GM19467 (cell line): ENCODE data around the gene SYN1.

Experiments used
- ATAC-seq: cut with Tn5 transposase; IDR thresholded peaks from one replicate; pipeline ENCODE4 v1.9.1; 2021; ENCODE audit warnings: mild to moderate bottlenecking, moderate library complexity; ENCODE audit not compliant: unreplicated experiment

The SYN1 gene

DNA sequence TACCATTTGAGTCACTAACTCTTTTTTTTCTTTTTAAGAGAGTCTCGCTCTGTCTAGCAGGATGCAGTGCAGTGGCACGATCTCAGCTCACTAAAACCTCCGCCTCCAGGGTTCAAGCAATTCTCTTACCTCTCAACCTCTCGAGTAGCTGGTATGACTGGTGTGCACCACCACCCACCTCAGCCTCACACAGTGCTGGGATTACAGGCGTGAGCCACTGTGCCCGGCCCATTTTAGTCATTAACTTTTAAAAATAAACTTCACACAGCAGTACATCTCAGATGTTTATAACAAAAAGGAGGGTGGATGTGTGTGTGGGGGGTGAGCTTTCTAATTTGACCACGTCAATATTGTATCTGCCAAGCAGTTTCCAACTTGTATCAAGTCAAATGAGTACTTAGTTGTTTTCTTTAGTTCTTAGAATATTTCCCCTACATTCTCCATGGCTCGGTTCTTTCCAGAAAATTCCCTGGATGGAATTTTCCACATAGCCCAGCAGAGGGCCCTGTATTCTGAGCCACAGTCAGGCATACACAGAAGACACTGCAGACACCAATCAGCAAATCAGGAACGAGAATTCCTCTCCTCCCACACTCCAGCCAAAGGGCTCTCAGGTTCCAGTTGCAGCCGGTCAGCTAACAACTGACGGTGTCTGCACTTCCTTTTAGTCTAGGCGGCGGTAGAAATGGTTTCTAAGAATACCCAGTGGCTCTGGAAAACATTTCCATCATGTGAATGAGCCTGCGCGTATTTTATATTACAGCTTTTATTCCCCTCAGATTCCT is 78.7 kb downstream of the SYN1 start:
- ATAC-seq, result no peak

DNA sequence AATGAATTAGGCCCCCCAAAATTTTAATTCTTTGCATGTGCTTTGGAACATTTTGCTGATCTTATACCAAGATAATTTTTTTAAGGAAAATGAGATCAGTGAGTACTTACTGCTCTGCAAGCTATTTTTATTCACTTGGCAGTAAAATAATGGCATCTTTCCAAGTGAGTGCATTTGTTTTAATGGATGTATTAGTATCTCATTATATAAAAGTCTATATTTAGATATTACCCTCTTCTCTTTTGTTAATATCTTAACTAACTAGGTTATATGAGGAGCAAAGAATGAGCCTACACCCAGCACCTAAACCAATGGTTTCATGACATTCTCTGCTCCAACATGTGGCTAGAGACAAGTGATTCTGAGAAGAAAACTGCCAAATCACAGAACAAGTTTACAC is 79.8 kb downstream of the SYN1 start:
- ATAC-seq, result no peak

DNA sequence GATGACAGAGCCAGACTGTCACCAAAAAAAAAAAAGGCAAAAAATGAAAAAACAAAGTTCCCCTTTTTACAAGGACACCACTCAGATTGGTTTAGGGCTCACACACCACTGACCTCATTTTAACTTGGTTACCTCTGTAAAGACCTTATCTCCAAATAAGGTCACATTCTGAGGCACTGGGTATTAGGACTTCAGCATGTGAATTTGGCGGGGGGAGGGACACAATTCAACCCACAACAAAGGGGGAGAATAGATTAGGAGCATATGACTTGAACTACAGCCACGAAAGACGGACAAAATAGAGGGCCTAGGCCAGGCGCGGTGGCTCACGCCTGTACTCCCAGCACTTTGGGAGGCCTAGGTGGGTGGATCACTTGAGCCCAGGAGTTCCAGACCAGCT is 89.6 kb downstream of the SYN1 start:
- no peak for ATAC-seq

DNA sequence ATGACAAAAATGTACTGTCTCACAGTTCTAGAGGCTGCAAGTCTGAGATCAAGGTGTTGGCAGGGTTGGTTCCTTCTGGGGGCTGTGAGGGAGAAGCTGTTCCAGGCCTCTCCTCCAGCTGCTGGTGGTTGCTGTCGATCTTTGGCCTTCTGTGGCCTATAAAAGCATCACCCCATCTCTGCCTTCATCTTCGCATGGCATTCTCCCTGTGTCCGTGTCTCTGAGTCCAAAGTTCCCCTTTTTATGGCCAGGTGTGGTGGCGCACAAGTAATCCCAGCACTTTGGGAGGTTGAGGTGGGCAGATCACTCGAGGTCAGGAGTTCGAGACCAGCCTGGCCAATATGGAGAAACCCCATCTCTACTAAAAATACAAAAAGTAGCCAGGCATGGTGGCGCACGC is 90.1 kb downstream of the SYN1 start:
- no peak for ATAC-seq

DNA sequence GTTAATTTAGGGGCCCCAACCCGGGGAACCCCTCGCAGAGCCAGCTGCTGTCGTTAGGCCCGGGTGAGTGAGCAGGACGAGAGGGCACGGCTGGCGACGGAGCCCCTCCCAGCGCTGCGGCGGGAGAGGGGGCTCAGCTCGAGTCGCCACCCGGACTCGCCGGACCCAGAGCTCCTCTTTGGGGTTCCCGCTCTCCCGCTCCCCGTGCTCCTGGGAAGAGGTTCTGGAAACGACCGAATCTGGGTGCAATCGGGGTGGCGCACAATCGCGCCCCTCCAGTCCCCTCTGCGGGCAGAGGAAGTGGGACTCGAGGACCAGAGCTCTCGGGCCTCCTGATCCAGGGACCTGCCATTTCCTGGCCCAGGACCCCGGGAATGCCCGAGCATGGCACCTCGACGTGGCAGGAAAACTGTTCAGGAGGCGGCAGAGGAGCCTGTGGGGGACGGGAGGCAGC is 95.9 kb downstream of the SYN1 start:
- no peak for ATAC-seq

DNA sequence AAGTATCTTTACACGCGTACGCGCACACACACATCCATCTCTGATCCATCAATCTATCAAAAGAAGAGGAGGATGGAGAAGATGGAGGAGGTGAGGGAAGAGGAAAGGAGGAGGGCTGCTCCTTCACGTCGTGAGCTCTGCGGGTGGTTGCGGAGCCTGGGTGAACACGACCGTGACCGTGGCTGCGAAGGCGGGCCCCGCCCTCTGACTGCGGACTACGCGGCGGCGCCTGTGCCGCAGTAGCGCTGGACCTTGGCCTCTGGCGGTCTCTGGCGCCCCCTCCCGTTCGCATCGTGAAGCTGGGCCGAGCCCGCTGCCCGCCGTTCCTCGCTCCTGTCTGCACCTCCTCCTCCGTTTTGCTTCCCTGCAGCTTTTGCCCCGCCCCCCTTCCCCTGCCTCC is 96.4 kb downstream of the SYN1 start:
- ATAC-seq, result peak; percentile 74
